Spleen (tissue), 11 donors: ENCODE data around the gene MED12L. TPM values are rescaled to one million over a fixed set of nuclear protein-coding genes. Genes with fewer than 3 reads are reported as not detected.

ENCODE experiments used
- DNase-seq: peaks from one replicate; pipeline ENCODE4 v3.0.0-alpha.2; 2020
- H3K27ac ChIP-seq, 8 donors: fragments of 200-600 bp; sonication (generic) in 7 of 8; 1 replicate in 4 of 8; 2 replicates in 4 of 8; pipeline versions ENCODE4 v1.5.0 to v1.8.0; 2016 to 2021; ENCODE audit warnings: inconsistent platforms in 4 of 8, mild to moderate bottlenecking in 4 of 8, moderate library complexity in 1 of 8
- H3K27me3 ChIP-seq, 7 donors: fragments of 200-600 bp; sonication (generic) in 6 of 7; replicated peaks in 1 of 7; 1 replicate in 4 of 7; 2 replicates in 3 of 7; pipeline versions ENCODE4 v1.5.0 to v1.8.0; 2016 to 2021; ENCODE audit warnings: inconsistent platforms in 3 of 7, mild to moderate bottlenecking in 1 of 7
- H3K36me3 ChIP-seq, 6 donors: fragments of 200-600 bp; sonication (generic) in 5 of 6; 1 replicate in 4 of 6; 2 replicates in 2 of 6; pipeline versions ENCODE4 v1.5.0 to v1.8.0; 2016 to 2021; ENCODE audit warnings: inconsistent platforms in 2 of 6
- H3K4me1 ChIP-seq, 6 donors: fragments of 200-600 bp; sonication (generic) in 5 of 6; 1 replicate in 3 of 6; 2 replicates in 3 of 6; pipeline versions ENCODE4 v1.5.0 to v1.8.0; 2016 to 2021; ENCODE audit warnings: inconsistent platforms in 3 of 6
- H3K4me3 ChIP-seq, 8 donors: fragments of 200-600 bp; sonication (generic) in 7 of 8; 1 replicate in 4 of 8; 2 replicates in 4 of 8; pipeline versions ENCODE4 v1.5.0 to v1.8.0; 2016 to 2021; ENCODE audit warnings: inconsistent platforms in 4 of 8, mild to moderate bottlenecking in 4 of 8, moderate library complexity in 2 of 8
- H3K9me3 ChIP-seq, 8 donors: fragments of 200-600 bp; sonication (generic) in 7 of 8; 1 replicate in 4 of 8; 2 replicates in 4 of 8; pipeline versions ENCODE4 v1.5.0 to v1.8.0; 2016 to 2021; ENCODE audit warnings: inconsistent platforms in 4 of 8
- CTCF ChIP-seq, 11 experiments: fragments of 200-600 bp in 7 of 11; fragments of 450-650 bp in 4 of 11; sonication (generic) in 4 of 11; IDR thresholded peaks in 8 of 11; conservative IDR thresholded peaks in 3 of 11; 1 replicate in 7 of 11; 2 replicates in 4 of 11; pipeline versions ENCODE4 v1.4.0 to v1.8.0; 2016 to 2021; ENCODE audit warnings: antibody characterized with exemption in 11 of 11, inconsistent platforms in 4 of 11, mild to moderate bottlenecking in 1 of 11
- POLR2A ChIP-seq, 3 donors: fragments of 450-650 bp; IDR thresholded peaks; one replicate each; pipeline ENCODE4 v1.5.1; 2017; ENCODE audit warnings: antibody characterized with exemption in 3 of 3, mild to moderate bottlenecking in 1 of 3
- POLR2AphosphoS5 ChIP-seq, 3 donors: sonication (generic); formaldehyde crosslinking; IDR thresholded peaks; one replicate each; pipeline ENCODE4 v1.5.1; 2017; ENCODE audit warnings: antibody characterized with exemption in 3 of 3
- WGBS, 5 donors: extraction: QIAGEN DNeasy Blood & Tissue Kit in 3 of 5; methylation state at CpG; one replicate each; pipeline versions ENCODE4 v1.1.5 to v1.1.7; 2013 to 2018; 5-methylcytosine and 5-hydroxymethylcytosine counted together
- intact Hi-C: fragments of 100-400 bp; cut with DNase I; formaldehyde crosslinking; loops from one replicate; pipeline ENCODE4 v1.15.0; 2023; ENCODE audit warnings: low total_unique reads
- polyA plus RNA-seq, 3 donors: library from polyadenylated mRNA; stranded (reverse); fragments of 200-250 nt; gene quantifications; one replicate each; pipeline ENCODE4 v1.2.1, GENCODE V29; 2013
- total RNA-seq, 7 donors: library from RNA; depleted of rRNA in 3 of 7; stranded (reverse); fragments of >200 nt in 3 of 7; fragmentation: NEBNext Ultra II Directional in 4 of 7; extraction: Animal tissue kit (Norgen Biotek cat#: 25700) in 4 of 7; gene quantifications; one replicate each; pipeline versions ENCODE4 v1.1.0 to v1.2.1, GENCODE V29; 2016 to 2021
- donor health status: healthy with polysubstance abuse.
- donor health status: DM: no; HTN: no; CAD: no; lungs with moderate emphysema.
- donor health status: DM: no; HTN: no; CAD: no.
- donor health status: Bipolar disorder and iron deficiency.
- donor health status: healthy.
- donor health status: DM: no; HTN: no; CAD: no.
- donor health status: DM: yes; HTN: yes; CAD: no.

MED12L gene
- total and polyA plus RNA-seq, 10 donors = 0.02 to 4.5 (median 1.5) TPM

DNA sequence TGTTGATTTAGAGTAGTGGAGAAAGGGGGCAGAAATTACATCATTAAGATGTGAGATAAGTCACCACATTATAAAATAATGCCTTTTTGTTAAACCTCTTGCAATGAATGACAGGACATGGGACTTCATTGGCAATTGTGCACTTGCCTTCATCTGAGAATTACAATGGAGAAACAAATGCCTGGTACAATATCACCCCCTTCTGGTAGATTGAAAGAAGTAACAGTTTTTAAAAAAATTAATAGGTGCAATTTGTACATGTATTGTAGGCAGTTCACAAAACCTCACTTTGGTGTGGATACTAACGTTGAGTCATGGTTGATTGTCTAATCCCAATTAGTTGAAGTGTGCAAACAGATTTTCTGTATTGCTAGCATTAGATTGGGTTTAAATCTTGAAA lies 197.5 kb downstream of the MED12L start:
- H3K4me3 ChIP-seq = no peak overlapping the region
- no peaks in the 10 kb centered on the region for H3K27me3 ChIP-seq
- no peaks in the 10 kb centered on the region for H3K36me3 ChIP-seq
- no peak overlapping the region for H3K27ac ChIP-seq
- H3K4me1 ChIP-seq = peaks cover 8 to 45% (median 23%) of the 10 kb centered on the region in 6 donors
- WGBS, 5 donors = 0 to 5% (median 2%) methylated on average over 1 of the region's 1 CpG
- no peaks in the 10 kb centered on the region for H3K9me3 ChIP-seq
- intact Hi-C loops = loop anchor here (2.0 to 5.0 kb wide), 2 partner anchors 56 to 114 kb away; no protein-coding TSS in a partner anchor
- DNase-seq = no peak
- TF ChIP-seq CTCF (IDR thresholded peaks at IDR 0.05 in 8 of 11, conservative IDR thresholded peaks at IDR 0.05 in 3 of 11) = peak; percentile 32 to 74 (median 57)
- no peak for TF ChIP-seq POLR2A (IDR thresholded peaks at IDR 0.05)

GRCh38 chr3:151283387-151283786 lies 197.9 kb downstream of the MED12L start:
- no peaks in the 10 kb centered on the region for H3K9me3 ChIP-seq
- no peak overlapping the region for H3K4me3 ChIP-seq
- intact Hi-C loops = loop anchor here (2.0 to 5.0 kb wide), 2 partner anchors 56 to 115 kb away; no protein-coding TSS in a partner anchor
- H3K27ac ChIP-seq = peak overlapping the region in 2 of 8 donors; percentile 15 to 36
- H3K27me3 ChIP-seq = no peaks in the 10 kb centered on the region
- 67 to 79% (median 70%) methylated on average over 4 of the region's 4 CpGs for WGBS, 5 donors
- no peak for DNase-seq
- H3K36me3 ChIP-seq = no peaks in the 10 kb centered on the region
- peaks cover 5 to 40% (median 19%) of the 10 kb centered on the region in 6 donors for H3K4me1 ChIP-seq
- TF ChIP-seq POLR2AphosphoS5 (IDR thresholded peaks at IDR 0.05) (no peak), CTCF (IDR thresholded peaks at IDR 0.05 in 8 of 11, conservative IDR thresholded peaks at IDR 0.05 in 3 of 11) (peak in 1 of 11 experiments; percentile 2)

DNA sequence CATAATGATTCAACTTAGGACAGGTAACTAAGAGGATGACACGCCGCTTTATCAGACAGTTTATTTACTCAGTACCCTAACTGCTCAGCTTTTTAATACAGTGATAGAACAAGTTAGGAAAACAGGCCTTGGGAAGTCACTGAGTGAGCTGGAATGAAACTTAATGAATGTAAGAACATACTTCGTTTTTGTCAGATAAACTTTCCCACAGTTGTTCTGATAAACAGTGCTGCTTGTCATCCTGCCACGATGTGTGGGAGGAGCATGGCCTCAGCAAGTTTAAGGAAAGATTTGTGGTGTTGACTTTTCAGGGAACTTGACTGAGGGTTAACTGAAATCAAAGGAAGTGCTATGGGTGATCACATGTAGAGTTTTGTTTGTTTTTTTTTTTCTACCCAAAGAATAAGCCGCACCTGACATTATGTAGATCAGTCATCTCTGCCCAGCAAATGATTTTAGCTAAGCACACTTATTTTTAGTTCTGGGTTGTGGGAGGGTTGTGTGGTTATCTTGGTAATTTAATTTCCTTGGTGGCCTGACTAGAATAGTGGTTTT lies 198.5 kb downstream of the MED12L start:
- DNase-seq = no peak
- Histone ChIP-seq H3K27me3 (no peaks in the 10 kb centered on the region), H3K4me1 (peaks cover 0 to 34% (median 13%) of the 10 kb centered on the region in 6 donors), H3K27ac (peak overlapping the region in 3 of 8 donors; percentile 3 to 36 (median 15)), H3K36me3 (no peaks in the 10 kb centered on the region), H3K4me3 (no peak overlapping the region), H3K9me3 (no peaks in the 10 kb centered on the region)
- 33 to 41% (median 40%) methylated on average over 5 of the region's 5 CpGs for WGBS, 5 donors
- TF ChIP-seq POLR2AphosphoS5 (IDR thresholded peaks at IDR 0.05) (no peak), POLR2A (IDR thresholded peaks at IDR 0.05) (no peak), CTCF (IDR thresholded peaks at IDR 0.05 in 8 of 11, conservative IDR thresholded peaks at IDR 0.05 in 3 of 11) (no peak)
- intact Hi-C loops = loop anchor here (2.0 to 5.0 kb wide), 2 partner anchors 57 to 115 kb away; no protein-coding TSS in a partner anchor

DNA sequence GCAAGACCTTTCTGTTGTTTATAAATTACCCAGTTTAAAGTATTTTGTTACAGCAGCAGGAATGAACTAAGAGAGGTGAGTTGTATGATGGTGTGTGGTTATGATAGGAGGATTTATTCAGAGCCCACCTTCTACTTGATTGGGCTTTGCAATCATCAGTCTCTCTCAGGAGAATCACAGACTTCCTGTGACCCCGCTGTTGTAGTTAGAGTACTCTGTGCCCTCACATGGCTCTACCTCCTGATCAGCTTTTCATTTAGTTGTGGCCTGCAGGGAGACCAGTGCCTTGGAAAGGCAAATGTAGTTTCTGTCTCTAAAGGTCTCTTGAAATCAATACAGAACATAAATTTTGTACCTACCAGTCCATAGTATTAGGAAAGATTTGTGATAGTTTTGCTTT lies 200.5 kb downstream of the MED12L start:
- intact Hi-C loops = no loop called here
- peaks cover 0 to 20% (median 5%) of the 10 kb centered on the region in 6 donors for H3K4me1 ChIP-seq
- TF ChIP-seq POLR2A (IDR thresholded peaks at IDR 0.05) (no peak), CTCF (IDR thresholded peaks at IDR 0.05 in 8 of 11, conservative IDR thresholded peaks at IDR 0.05 in 3 of 11) (no peak), POLR2AphosphoS5 (IDR thresholded peaks at IDR 0.05) (no peak)
- DNase-seq = no peak
- WGBS, 5 donors = 50 to 61% (median 58%) methylated on average over 1 of the region's 1 CpG
- H3K9me3 ChIP-seq = no peaks in the 10 kb centered on the region
- no peaks in the 10 kb centered on the region for H3K27me3 ChIP-seq
- H3K36me3 ChIP-seq = no peaks in the 10 kb centered on the region
- no peak overlapping the region for H3K27ac ChIP-seq
- no peak overlapping the region for H3K4me3 ChIP-seq
